LNCaP clone FGC (cell line): ENCODE data around the gene IL24.

Experiments
- DNase-seq: peaks from one replicate; pipeline ENCODE4 v3.0.0-alpha.2; 2011; ENCODE audit warnings: low read depth
- H3K4me3 ChIP-seq: 2 replicates; pipeline ENCODE4 v1.5.1; 2011; ENCODE audit warnings: mild to moderate bottlenecking, low read depth, low read length, control low read depth
- CTCF ChIP-seq: IDR thresholded peaks from 2 replicates; pipeline ENCODE4 v1.5.1; 2012; ENCODE audit warnings: mild to moderate bottlenecking; ENCODE audit not compliant: control insufficient read depth, insufficient read depth; ENCODE audit errors: extremely low read depth

IL24 gene

GRCh38 chr1:206924592-206925105 lies 27.4 kb downstream of the IL24 start:
- TF ChIP-seq CTCF: no peak
- no peak overlapping the region for H3K4me3 ChIP-seq
- DNase-seq: no peak

- peak; percentile 18; the same call in 1 of the 2 replicates for TF ChIP-seq CTCF
- no peak for DNase-seq
- H3K4me3 ChIP-seq: no peak overlapping the region
Observed at GRCh38 chr1:206925106-206925736, 28.0 kb downstream of the IL24 start.

- no peak for TF ChIP-seq CTCF
- H3K4me3 ChIP-seq: no peak overlapping the region
- no peak for DNase-seq
Observed at GRCh38 chr1:206926286-206926685, 29.0 kb downstream of the IL24 start.

- no peak for TF ChIP-seq CTCF
- DNase-seq: no peak
- no peak overlapping the region for H3K4me3 ChIP-seq
Observed at GRCh38 chr1:206929524-206929923, 32.3 kb downstream of the IL24 start.

- no peak for TF ChIP-seq CTCF
- H3K4me3 ChIP-seq: no peak overlapping the region
- DNase-seq: no peak
Observed at GRCh38 chr1:206930210-206930798, 33.1 kb downstream of the IL24 start.

GRCh38 chr1:206931709-206932108 lies 34.5 kb downstream of the IL24 start:
- DNase-seq: no peak
- H3K4me3 ChIP-seq: no peak overlapping the region
- TF ChIP-seq CTCF: no peak
